ENCODE measurements around the gene GRAMD1B.

GRCh38 chr11:123519055-123519796 is 89.2 kb downstream of the GRAMD1B start:
- TF ChIP-seq CTCF (IDR thresholded peaks at IDR 0.05) (no peak), POLR2A (IDR thresholded peaks at IDR 0.05) (no peak), EP300 (IDR thresholded peaks at IDR 0.05) (no peak)

All from tibial nerve (tissue), 4 donors.